ENCODE measurements around the gene SEPTIN2.

DNA sequence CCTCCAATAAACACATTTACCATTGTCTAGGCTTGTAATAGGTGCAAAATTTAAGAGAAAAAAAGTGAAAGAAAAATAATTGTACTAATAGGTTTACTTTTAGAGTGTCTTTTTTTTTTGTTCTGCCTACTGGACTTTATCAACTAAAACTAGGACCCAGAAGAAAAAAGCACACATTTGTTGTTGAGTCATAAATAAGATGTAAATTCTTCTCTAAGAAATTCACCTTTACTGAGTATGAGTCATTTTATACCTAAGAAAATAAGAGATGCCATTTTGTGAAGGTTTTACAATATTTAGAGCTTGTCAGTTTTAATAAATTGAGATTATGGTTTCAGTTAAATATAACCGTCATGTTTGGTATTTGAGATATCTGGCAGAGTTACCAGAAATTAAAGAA lies 59.6 kb downstream of the SEPTIN2 start:
- TF ChIP-seq, protein P1, sequence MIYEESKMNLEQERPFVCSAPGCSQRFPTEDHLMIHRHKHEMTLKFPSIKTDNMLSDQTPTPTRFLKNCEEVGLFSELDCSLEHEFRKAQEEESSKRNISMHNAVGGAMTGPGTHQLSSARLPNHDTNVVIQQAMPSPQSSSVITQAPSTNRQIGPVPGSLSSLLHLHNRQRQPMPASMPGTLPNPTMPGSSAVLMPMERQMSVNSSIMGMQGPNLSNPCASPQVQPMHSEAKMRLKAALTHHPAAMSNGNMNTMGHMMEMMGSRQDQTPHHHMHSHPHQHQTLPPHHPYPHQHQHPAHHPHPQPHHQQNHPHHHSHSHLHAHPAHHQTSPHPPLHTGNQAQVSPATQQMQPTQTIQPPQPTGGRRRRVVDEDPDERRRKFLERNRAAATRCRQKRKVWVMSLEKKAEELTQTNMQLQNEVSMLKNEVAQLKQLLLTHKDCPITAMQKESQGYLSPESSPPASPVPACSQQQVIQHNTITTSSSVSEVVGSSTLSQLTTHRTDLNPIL (CRISPR knock-in tag; IDR thresholded peaks at IDR 0.05; ENCODE audit: low read depth): no peak
- TF ChIP-seq, protein P2, sequence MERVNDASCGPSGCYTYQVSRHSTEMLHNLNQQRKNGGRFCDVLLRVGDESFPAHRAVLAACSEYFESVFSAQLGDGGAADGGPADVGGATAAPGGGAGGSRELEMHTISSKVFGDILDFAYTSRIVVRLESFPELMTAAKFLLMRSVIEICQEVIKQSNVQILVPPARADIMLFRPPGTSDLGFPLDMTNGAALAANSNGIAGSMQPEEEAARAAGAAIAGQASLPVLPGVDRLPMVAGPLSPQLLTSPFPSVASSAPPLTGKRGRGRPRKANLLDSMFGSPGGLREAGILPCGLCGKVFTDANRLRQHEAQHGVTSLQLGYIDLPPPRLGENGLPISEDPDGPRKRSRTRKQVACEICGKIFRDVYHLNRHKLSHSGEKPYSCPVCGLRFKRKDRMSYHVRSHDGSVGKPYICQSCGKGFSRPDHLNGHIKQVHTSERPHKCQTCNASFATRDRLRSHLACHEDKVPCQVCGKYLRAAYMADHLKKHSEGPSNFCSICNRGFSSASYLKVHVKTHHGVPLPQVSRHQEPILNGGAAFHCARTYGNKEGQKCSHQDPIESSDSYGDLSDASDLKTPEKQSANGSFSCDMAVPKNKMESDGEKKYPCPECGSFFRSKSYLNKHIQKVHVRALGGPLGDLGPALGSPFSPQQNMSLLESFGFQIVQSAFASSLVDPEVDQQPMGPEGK (CRISPR knock-in tag; IDR thresholded peaks at IDR 0.05; ENCODE audit: borderline replicate concordance): no peak
- TF ChIP-seq ARNTL (CRISPR knock-in tag; IDR thresholded peaks at IDR 0.05; ENCODE audit: borderline replicate concordance, low read depth): no peak
- TF ChIP-seq ISL1 (CRISPR knock-in tag; IDR thresholded peaks at IDR 0.05): no peak
- TF ChIP-seq CSDC2 (CRISPR knock-in tag; IDR thresholded peaks at IDR 0.05): no peak
- no peak for TF ChIP-seq RARB (CRISPR knock-in tag; IDR thresholded peaks at IDR 0.05)
- no peak for TF ChIP-seq ZNF565 (CRISPR knock-in tag; conservative IDR thresholded peaks at IDR 0.05; ENCODE audit: low read depth)
- TF ChIP-seq BACH2 (CRISPR knock-in tag; IDR thresholded peaks at IDR 0.05; ENCODE audit: borderline replicate concordance): no peak
- no peak for TF ChIP-seq ZFP30 (CRISPR knock-in tag; IDR thresholded peaks at IDR 0.05)
- TF ChIP-seq GLIS3 (CRISPR knock-in tag; IDR thresholded peaks at IDR 0.05): no peak
- TF ChIP-seq OSR1 (CRISPR knock-in tag; IDR thresholded peaks at IDR 0.05): no peak
